ENCODE results near the gene STAT4. TPM values are rescaled to one million over a fixed set of nuclear protein-coding genes. Genes with fewer than 3 reads are reported as not detected.

The STAT4 gene
- polyA plus RNA-seq, 1 donor (not counting 4 experiments of a cell fraction or from before 2014, with no cell fraction given), result 2.0 TPM

DNA sequence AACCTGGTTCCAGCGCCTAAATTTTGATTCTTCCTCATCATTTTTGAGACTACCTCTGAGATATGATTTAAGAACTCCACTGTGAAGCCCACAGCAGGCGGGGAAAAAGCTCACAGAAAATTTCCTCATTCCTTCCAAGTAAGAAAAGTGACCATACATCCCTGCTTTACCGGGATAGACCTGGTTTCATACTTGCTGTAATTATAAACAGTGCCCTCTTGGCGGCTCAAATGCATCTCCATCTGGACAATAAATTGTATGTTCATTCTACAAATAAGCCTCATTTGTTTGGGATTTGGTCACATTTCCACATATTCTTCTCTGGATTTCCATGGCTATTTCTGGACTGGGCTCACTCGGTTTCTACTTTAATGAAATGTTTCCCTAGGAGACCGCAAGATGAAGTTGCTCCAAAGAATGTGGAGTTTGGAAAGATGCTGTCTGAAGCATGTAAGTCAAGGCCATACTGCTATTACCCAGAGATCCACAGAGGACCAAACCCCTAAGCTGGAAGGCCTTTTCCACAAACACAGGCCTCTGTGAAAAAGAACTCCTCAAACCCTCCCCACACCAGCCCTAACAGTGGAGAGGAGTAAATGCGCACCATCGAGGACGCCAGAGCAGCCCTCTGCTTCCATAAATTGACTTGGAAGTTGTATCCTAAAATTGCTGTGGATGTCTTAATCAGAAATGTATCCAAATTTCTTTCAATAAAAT lies 150.7 kb downstream of the STAT4 start:
- peak overlapping the region; percentile 63 for H3K27ac ChIP-seq (ENCODE audit: control insufficient read depth, insufficient read depth, low read length)
- H3K4me3 ChIP-seq (ENCODE audit: control insufficient read depth in 2 of 3, extremely low read depth in 1 of 3, insufficient read depth in 2 of 3, low read depth in 1 of 3, low read length in 3 of 3), result no peak overlapping the region
- H3K4me2 ChIP-seq (ENCODE audit: control insufficient read depth, extremely low read depth, insufficient read depth, low read depth, low read length), result no peak overlapping the region
- H3K9me1 ChIP-seq (ENCODE audit: control insufficient read depth, extremely low read depth, insufficient read depth, low read length), result no peaks in the 10 kb centered on the region
- H3K4me1 ChIP-seq (ENCODE audit: control insufficient read depth, extremely low read depth, insufficient read depth, low read length), result peaks cover 18% of the 10 kb centered on the region
- dilution Hi-C loops (cut with MboI; ENCODE audit: extremely low pct_ligation_motif_present, low sequenced_read_pairs), result no loop called here
- no peaks in the 10 kb centered on the region for H4K20me1 ChIP-seq (ENCODE audit: control insufficient read depth, extremely low read depth, insufficient read depth, low read length)
- peaks cover 36 to 60% of the 10 kb centered on the region in 2 experiments for H3K36me3 ChIP-seq (ENCODE audit: control insufficient read depth in 2 of 2, extremely low read depth in 1 of 2, insufficient read depth in 2 of 2, low read length in 2 of 2)
- TF ChIP-seq EZH2 (IDR thresholded peaks at IDR 0.05; ENCODE audit: low read length) (no peak), CTCF (optimal IDR thresholded peaks at IDR 0.05 in 1 of 3, IDR thresholded peaks at IDR 0.05 in 1 of 3, conservative IDR thresholded peaks at IDR 0.05 in 1 of 3; ENCODE audit: extremely low read depth in 1 of 3, insufficient read depth in 2 of 3, low read length in 3 of 3) (no peak)
- H3K79me2 ChIP-seq (ENCODE audit: control insufficient read depth, insufficient read depth, low read length), result no peaks in the 10 kb centered on the region
- FAIRE-seq, result no peak
- DNase-seq (ENCODE audit: low read depth, low spot score), result no peak
- H2AFZ ChIP-seq (ENCODE audit: control insufficient read depth, low read length), result no peak overlapping the region
- no peak overlapping the region for H3K9ac ChIP-seq (ENCODE audit: control insufficient read depth, extremely low read depth, insufficient read depth, low read length)
- H3K27me3 ChIP-seq (ENCODE audit: control insufficient read depth, extremely low read depth, insufficient read depth, low read length), result no peaks in the 10 kb centered on the region
- no peaks in the 10 kb centered on the region for H3K9me3 ChIP-seq (ENCODE audit: control insufficient read depth, low read depth, low read length)

DNA sequence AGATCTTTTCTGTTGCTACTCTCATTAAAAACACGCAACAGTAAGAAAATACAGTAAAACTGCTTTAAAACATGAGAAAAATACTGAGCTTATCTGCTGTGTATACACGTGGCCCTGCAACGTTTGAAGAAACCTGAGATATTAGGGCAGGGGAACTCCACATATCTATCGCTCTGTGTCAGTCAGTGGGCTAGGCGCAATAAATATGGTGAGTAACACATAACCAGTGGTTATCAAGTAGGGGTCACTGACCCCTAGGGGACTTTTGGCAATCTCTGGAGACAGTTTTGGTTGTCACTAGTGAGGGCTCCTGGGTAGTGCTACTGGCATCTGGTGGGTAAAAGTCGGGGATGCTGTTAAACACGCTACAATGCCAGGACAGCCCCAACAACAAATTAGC lies 151.7 kb downstream of the STAT4 start:
- DNase-seq (ENCODE audit: low read depth, low spot score), result no peak
- FAIRE-seq, result no peak
- Histone ChIP-seq H3K36me3 (ENCODE audit: control insufficient read depth in 2 of 2, extremely low read depth in 1 of 2, insufficient read depth in 2 of 2, low read length in 2 of 2) (peaks cover 36 to 59% of the 10 kb centered on the region in 2 experiments), H3K4me2 (ENCODE audit: control insufficient read depth, extremely low read depth, insufficient read depth, low read depth, low read length) (no peak overlapping the region), H3K79me2 (ENCODE audit: control insufficient read depth, insufficient read depth, low read length) (no peaks in the 10 kb centered on the region), H3K9me1 (ENCODE audit: control insufficient read depth, extremely low read depth, insufficient read depth, low read length) (no peaks in the 10 kb centered on the region), H3K27me3 (ENCODE audit: control insufficient read depth, extremely low read depth, insufficient read depth, low read length) (no peaks in the 10 kb centered on the region), H4K20me1 (ENCODE audit: control insufficient read depth, extremely low read depth, insufficient read depth, low read length) (no peaks in the 10 kb centered on the region), H3K9ac (ENCODE audit: control insufficient read depth, extremely low read depth, insufficient read depth, low read length) (no peak overlapping the region), H3K4me3 (ENCODE audit: control insufficient read depth in 2 of 3, extremely low read depth in 1 of 3, insufficient read depth in 2 of 3, low read depth in 1 of 3, low read length in 3 of 3) (no peak overlapping the region), H3K9me3 (ENCODE audit: control insufficient read depth, low read depth, low read length) (no peaks in the 10 kb centered on the region), H2AFZ (ENCODE audit: control insufficient read depth, low read length) (no peak overlapping the region), H3K4me1 (ENCODE audit: control insufficient read depth, extremely low read depth, insufficient read depth, low read length) (peaks cover 18% of the 10 kb centered on the region), H3K27ac (ENCODE audit: control insufficient read depth, insufficient read depth, low read length) (no peak overlapping the region)
- dilution Hi-C loops (cut with MboI; ENCODE audit: extremely low pct_ligation_motif_present, low sequenced_read_pairs), result no loop called here
- TF ChIP-seq EZH2 (IDR thresholded peaks at IDR 0.05; ENCODE audit: low read length), result no peak
- TF ChIP-seq CTCF (optimal IDR thresholded peaks at IDR 0.05 in 1 of 3, IDR thresholded peaks at IDR 0.05 in 1 of 3, conservative IDR thresholded peaks at IDR 0.05 in 1 of 3; ENCODE audit: extremely low read depth in 1 of 3, insufficient read depth in 2 of 3, low read length in 3 of 3), result no peak

Measured in keratinocyte (primary cell).